GM18861 (cell line): ENCODE data around the gene CDK15.
"Not testable (repeated sequence)": the region's sequence is repeated elsewhere in the genome, so short reads cannot be mapped to it uniquely, and the experiment has no call there.

Source experiments
- ATAC-seq: cut with Tn5 transposase; IDR thresholded peaks from one replicate; pipeline ENCODE4 v1.9.1; 2021; ENCODE audit not compliant: unreplicated experiment

CDK15 gene

DNA sequence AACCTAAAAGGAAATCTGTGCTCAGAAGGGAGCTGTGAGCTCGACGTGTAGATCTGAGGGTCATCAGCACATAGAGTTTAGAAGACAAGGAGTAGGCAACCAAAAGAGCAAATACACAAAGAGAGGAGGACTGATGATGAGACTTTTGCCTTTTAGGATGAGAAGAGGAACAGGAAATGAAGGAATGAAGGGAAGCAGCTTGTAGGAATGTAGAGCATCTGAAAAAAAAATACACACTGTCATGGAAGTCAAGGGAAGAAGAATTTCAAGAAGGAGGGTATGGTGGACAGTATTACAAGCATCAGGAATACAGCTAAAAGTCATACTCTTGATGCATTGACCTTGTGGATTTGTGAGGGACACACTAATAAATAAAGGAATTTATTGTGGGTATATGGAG is 21.9 kb downstream of the CDK15 start:
- no peak for ATAC-seq

GRCh38 chr2:201830666-201831065 is 24.3 kb downstream of the CDK15 start:
- ATAC-seq, result no peak

GRCh38 chr2:201831469-201831868 is 25.1 kb downstream of the CDK15 start:
- ATAC-seq, result no peak

GRCh38 chr2:201833781-201834180 is 27.4 kb downstream of the CDK15 start:
- ATAC-seq, result no peak

GRCh38 chr2:201835066-201835465 is 28.7 kb downstream of the CDK15 start:
- ATAC-seq, result no peak

DNA sequence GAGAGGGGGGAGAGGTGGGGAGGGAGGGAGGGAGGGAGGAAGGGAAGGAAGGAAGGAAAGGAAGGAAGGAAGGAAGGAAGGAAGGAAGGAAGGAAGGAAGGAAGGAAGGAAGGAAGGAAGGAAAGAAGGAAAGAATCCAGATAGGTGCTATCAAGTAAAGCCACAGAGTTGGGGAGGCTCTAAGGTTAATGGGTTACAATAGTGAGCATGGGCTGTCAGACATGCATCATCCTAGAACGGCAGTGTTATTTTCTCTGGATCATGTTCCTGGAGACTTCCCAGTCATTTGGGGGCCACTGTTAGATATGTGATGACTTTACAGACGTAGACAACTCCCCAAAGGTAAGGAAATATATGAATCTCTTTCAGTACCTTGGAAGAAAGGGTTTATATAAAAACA is 31.1 kb downstream of the CDK15 start:
- no peak for ATAC-seq

DNA sequence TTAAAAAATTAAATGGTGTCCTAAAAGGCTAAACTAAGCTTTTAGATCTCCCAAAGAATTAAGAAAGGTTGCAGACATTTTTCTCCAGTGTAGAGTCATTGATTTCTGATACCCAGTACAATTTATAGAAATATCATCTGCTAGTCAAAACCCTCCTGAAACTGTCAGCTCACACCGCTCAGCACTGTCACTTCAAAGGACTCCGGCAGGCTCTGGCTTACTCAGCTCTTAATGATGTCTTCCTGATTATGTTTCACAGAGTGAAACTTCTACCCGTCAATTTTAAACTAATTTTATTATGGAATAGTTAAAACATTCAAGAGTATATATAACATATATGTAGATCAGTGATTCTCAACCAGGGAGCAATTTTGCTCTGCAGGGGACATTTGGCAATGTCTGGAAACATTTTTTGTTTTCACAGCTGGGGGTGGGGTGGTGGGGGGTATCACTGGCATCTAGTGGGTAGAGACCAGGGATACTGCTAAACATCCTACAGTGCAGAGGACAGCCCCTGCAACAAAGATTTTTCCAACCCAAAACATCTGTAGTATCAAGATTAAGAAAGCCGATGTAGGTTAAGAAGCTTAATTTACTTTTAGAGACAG is 31.6 kb downstream of the CDK15 start:
- ATAC-seq, result no peak

DNA sequence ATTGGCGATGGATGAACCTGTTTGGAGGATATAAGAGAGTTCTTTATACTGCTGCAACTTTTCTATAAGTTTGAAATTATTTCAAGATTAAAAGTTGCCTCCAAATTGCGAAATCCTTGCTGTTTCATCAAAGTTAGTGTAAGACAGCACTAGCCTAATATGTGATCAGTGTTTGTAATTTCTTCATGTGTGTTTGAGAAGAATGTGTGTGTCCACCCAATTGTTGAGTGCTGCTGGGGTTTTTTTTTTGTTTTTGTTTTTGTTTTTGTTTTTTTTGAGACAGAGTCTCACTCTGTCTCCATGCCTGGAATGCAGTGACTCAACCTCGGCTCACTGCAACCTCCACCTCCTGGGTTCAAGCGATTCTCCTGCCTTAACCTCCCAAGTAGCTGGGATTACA is 33.4 kb downstream of the CDK15 start:
- no peak for ATAC-seq

GRCh38 chr2:201840726-201841125 is 34.4 kb downstream of the CDK15 start:
- ATAC-seq, result no peak

- no peak for ATAC-seq
Measured at GRCh38 chr2:201842131-201842860, 36.0 kb downstream of the CDK15 start.

DNA sequence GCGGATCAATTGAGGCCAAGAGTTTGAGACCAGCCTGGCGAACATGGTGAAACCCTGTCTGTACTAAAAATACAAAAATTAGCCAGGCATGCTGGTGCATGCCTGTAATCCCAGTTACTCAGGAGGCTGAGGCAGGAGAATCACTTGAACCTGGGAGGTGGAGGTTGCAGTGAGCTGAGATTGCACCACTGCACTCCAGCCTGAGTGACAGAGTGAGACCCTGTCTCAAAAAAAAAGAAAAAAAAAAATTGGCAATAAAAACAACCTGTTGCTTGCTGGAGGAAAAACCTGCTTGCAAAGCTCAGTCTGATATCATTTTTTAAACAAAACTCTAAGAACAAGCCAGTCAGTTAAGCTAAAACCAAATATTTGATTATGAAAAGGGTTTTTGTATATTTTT is 38.6 kb downstream of the CDK15 start:
- not testable (repeated sequence) for ATAC-seq

GRCh38 chr2:201847481-201847880 is 41.1 kb downstream of the CDK15 start:
- no peak for ATAC-seq

DNA sequence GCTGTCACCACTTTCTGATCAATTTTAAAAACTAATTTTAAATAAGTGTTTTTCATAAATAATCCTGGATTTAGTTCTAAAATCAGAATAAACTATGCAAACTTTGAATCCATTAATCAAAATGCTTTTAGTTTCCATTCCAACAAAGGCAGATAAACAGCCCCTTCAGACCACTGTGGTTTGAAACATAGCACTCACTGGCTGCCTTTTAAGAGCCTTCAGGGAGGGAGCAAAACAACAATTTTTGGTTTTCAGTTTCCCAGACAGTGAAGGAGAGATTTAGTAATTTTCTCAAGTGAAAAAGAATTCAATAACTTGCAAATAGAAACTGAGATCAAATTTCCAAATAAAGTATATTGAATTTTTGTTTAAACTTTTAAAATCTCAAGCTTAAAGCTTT is 46.1 kb downstream of the CDK15 start:
- no peak for ATAC-seq

DNA sequence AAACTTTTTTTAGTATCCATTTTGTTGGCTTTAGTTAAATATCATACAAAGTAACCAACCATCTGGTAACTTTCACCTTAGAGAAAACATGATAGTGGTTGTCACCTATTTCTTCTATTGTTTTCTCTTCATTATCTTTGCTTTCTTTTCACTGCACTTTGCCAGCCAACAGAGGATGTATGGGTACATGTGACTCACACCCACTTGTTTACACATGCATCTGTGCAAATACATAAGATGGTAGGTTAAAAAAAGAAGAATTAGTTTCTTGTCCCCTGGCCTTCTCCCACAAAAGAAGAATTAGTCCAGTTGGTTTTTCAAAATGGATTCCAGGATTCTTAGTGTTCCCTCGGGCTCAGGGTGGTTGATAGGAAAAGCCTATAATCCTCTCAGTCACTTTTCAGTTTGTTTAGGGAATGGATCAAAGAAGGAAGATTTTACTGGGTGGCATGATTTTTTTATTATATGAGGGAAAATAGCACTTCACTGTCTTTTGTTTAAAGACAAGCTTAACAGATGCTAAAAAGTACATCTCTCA is 46.6 kb downstream of the CDK15 start:
- no peak for ATAC-seq

- ATAC-seq, result no peak
Measured at GRCh38 chr2:201854221-201854801, 48.0 kb downstream of the CDK15 start.

GRCh38 chr2:201854841-201855240 is 48.5 kb downstream of the CDK15 start:
- ATAC-seq, result no peak

DNA sequence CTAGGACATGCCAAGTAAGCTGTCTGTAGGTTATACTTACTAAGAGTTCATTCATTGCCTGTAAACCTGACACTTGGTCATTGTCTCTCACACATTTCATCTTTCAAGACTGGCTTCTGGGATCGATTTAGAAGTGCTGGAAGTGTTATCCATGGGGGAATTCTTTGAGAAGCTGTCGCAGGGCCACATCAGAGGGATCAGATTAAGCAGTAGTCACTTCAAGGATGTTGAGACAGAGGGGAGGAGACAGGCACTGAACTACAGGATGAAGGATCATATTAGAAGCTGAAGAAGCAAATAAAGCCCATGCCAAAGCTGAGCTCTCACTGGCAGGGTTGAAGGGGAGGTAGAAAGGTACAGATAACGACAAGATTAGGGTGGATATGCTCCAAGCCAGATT is 49.0 kb downstream of the CDK15 start:
- ATAC-seq, result no peak

- no peak for ATAC-seq
Measured at GRCh38 chr2:201857326-201857725, 51.0 kb downstream of the CDK15 start.

DNA sequence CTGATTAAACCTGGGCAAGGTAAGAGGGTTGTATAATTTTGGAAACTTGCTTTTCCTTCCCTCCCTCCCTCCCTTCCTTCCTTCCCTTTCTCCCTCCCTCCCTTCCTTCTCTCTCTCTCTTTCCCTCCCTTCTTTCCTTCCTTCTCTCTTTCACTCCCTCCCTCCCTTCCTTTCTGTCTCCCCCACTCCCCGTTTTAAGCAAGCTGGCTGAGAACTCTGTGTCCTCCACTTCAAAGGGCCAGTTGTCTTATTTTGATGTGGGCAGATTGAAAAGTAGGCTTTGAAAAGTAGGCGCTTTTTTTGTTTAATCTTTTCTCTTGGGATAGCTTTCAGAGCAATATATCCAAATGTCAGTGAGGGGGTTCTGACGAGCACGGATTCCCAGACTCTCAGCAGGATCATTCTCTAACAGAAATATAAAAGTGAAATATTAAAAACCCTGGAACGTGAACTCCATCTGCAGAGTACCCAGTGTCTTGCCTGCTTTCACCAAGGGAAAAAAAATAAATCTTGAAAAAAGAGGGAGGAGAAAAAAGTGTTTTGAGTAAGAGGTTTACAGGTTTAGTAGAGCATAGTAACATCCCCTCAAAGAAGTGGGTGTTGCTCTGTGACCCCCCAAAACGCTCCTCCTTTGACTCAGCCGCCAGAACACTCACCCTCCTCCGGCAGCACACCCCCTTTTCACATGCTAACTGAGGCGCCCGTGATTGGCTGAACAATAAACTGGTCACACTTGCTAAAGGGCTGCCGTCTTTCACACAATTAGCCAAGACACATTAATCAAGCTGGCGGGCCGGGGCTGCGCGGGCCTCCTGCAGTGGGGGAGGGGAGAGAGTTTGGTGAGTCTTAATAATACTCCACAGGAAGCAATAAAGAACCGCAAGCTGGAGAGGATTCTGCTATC is 52.2 kb downstream of the CDK15 start:
- ATAC-seq, result no peak

DNA sequence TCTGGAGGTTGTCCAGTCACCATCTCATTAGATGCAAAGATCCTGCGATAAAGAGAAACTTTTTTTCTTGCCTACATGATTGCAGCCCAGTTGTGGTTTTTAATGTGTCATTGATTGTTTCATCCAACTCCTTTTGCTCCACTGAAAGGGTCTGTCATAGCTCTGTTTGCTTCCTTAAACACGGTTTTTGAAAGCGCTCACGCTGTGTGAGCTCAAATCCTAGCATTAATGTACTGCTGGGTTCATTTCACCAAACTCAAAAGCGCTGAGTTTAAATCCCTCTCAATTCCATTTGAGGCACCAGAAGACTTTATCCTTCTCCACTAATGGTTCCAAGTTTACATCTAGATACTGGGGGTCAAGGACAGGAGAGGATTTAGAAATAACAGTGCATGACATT is 53.6 kb downstream of the CDK15 start:
- ATAC-seq, result no peak

DNA sequence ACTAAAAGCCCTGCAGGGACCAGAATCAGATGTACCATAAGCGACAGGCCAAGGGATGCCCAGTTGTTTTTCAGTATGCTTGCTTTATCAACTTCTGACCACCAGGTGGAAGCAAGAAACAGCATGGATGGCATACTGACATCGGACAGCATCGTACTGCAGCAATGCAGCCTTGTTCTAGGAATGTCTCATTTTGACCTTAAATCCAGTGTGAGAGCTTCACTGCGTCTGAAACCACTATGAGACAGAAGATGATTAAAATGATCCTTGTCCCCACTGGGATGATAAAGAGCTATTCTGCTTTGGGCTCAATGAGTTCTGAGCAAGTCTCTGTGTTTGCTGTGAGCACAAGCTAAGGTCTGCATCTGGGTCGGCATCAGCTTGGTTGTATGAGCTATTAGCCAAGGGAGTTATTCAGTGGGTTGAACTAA is 54.3 kb downstream of the CDK15 start:
- ATAC-seq, result peak; percentile 66
